Posterior vena cava (tissue), 2 donors: Measurements from ENCODE around the gene DELE1. TPM values are rescaled to one million over a fixed set of nuclear protein-coding genes. Genes with fewer than 3 reads are reported as not detected.

Source experiments
- DNase-seq: peaks from one replicate; pipeline ENCODE4 v3.0.0-alpha.2; 2020; ENCODE audit warnings: low spot score
- intact Hi-C, 2 donors: fragments of 100-400 bp; cut with DNase I; formaldehyde crosslinking; loops; one replicate each; pipeline versions ENCODE4 v1.14.1 to v1.14.2; 2022 to 2023
- total RNA-seq, 2 donors: library from RNA; stranded (reverse); fragmentation: NEBNext Ultra II Directional; extraction: Animal tissue kit (Norgen Biotek cat#: 25700); gene quantifications; one replicate each; pipeline ENCODE4 v1.2.1, GENCODE V29; 2021
- donor health status: DM: yes; HTN: yes; CAD: no.
- donor health status: DM: yes; HTN: yes; CAD: no.

DELE1 gene
- total RNA-seq, 2 donors from 2014 or later, result 46.4 to 49.6 TPM

DNA sequence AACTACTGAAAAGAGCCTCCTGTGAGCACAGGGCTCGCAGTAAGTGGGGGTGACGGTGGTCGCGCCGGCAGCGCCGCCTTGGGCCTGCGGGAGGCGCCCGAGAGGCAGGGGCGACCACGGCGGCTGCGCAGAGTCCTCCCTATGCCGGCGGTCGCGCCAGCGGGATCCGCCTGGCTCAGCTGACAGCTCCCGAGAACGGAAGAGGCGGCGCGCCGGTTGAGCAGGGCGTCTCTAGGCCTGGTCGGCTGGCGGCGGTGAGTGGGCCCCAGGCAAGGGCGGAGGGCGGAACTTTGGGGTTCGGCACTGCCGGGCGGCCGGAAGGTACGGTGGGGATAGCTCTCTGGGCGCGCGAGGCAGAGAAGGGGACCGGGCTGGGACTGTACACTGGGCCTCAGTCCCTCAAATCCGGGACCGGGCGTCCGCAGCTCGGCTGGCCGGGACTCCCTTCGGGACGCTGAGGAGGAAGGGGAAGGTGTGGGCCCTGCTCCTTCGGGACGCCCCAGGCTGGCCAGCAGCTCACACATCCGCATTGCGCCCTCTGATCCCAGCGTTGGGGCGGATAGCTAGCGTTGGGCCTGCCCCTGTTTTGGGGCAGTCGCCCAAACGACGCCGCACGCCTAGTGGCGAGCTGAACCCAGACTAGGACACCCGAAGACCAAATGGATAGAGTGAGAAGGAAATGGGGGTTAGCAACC, 45.4 kb downstream of the DELE1 start, which contains the start of gene RNF14:
Gene RNF14, plus strand, starts transcription at position 192 of the 695 bp plus-strand sequence. CDS start 4,484 bp downstream, outside the sequence.
- intact Hi-C loops, result no loop called here
- DNase-seq, result peak; percentile 98

DNA sequence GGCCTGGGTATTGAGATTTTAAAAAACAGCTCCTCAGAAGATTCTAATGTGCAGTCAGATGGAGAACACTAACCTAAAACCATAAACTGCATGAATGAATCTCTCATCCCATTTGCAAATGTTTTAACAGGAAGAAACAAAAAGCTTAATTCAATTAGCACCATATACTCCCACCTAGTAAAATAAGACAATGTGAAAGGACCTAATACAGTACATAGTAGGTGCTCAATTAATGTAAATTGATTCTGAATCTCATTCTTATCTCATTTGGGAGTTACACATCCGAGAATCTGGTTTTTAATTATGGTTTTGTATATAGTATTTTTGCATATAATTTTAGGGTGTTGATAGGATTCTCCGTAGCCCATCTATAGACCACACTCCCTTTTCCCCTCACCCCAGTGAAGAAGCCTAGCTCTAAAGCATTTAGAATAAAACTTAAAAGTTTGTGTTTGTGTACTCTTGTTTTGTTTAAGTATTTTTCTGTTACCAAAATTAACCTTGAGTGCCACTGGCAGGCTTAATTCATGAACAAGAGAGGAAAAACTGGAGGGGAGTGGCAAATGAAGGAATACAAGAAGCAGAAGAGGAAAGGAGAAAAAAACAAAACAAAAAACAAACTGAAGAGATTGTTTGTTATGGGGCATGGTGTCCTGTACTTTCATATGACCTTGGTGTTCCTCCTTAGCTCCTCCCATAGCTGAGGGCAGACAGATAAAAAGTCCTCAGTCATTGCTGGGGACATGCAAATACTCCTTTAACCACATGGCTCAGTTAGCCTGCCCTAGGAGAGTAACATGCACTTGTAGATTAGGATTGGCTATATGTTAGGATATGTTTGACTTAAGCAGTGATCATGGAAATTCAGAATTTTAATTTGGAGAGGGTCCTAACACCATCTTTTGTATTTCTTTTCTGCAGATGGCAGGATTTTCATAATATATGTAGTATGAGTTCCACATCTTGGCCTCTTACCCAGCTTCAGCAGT, 46.4 kb downstream of the DELE1 start:
- intact Hi-C loops, result no loop called here
- no peak for DNase-seq

DNA sequence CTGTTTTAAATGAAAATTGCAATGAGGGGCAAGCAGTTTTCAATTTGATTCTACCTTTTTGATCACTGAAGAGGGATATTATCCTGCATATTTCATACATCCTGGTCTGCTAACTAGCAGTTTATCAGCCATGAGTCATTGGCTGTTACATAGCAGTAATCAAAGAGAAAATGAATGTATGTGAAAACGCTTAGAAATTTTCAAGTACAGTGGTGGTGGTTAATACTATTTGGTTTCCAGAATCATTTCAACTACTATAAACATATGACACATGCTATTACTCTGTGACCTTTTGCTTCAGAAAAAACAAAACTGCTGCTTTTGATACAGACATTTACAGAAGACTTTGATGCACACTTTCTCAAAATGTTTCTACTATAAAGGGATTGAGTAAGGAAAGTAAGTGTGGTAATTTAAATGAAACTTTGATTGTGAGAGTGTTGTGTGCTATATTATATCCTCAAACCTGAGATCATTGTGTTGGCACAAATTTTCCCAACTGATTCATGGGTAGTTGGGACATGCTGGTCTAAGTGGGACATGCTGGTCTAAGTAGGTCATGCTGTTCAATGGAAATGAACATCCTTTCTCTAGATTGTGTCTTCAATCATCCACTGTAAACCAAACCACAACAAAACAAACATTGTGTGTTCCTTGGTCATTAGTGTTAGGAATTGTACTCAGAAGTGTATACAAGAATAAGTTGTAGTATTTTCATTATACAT, 50.4 kb downstream of the DELE1 start:
- intact Hi-C loops, result no loop called here

DNA sequence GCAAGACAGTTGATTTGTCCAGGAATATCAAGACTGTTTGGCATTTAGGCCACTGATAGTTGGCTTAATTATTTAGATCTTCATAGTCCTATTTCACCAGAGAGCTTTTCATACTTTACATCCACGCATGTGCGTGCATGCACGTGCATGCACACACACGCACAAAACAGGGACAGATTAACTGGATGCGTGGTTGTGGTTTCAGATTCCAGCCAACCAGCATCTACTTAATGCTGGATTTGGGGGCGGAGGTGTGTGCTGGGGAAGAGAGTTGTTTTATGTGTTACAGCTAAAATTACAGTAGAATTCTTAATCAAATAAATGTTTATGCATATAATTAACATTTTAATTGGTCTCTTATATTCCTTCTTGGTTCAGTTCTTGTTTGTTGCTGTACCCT, 52.5 kb downstream of the DELE1 start:
- intact Hi-C loops, result no loop called here

More for the DNA sequence above, 50.4 kb downstream of the DELE1 start:
- no peak for DNase-seq

DNA sequence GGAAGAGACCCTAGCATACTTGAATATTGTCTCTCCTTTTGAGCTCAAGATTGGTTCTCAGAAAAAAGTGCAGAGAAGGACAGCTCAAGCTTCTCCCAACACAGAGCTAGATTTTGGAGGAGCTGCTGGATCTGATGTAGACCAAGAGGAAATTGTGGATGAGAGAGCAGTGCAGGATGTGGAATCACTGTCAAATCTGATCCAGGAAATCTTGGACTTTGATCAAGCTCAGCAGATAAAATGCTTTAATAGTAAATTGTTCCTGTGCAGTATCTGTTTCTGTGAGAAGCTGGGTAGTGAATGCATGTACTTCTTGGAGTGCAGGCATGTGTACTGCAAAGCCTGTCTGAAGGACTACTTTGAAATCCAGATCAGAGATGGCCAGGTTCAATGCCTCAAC, 54.7 kb downstream of the DELE1 start:
- no peak for DNase-seq

More for the DNA sequence above, 52.5 kb downstream of the DELE1 start:
- DNase-seq, result no peak

DNA sequence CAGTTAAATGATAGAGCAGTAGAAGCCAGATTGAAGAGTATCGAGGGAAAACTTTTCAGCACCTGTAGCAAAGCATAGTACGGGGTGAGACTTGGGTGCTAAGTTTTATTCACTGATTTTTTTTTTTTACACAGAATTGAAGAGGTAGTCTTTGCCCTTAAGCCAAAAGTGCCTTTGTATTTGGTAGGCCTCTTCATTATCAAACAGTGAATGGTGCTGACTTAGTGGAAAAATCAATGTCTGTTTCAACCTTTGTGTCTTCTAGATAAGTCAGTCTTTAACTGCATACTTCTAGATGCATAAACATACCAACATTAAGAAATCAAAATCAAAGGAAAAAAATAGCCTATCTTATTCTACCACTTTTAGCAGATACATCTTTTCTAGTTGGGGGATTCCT, 59.0 kb downstream of the DELE1 start:
- intact Hi-C loops, result no loop called here
- no peak for DNase-seq

More for the DNA sequence above, 54.7 kb downstream of the DELE1 start:
- intact Hi-C loops, result no loop called here

DNA sequence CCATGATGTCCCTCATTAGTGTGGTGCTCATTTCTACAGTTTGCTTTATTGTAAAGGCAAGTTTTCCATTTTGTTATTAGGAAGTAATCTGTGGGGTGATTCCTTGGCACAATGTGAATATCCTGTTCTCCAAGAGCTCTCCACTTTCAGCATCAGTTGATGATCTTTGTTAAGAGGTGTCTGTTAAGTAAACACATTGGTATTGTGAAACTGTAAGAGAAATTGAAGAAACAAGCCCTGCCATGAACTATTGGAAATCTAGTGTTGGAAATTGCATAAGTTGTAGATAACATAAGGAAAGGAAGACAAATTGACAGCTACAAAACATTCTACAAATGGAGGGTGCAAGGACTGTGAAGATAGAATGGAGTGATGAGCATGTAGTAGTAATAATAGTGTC, 62.4 kb downstream of the DELE1 start:
- no peak for DNase-seq
- intact Hi-C loops, result no loop called here

DNA sequence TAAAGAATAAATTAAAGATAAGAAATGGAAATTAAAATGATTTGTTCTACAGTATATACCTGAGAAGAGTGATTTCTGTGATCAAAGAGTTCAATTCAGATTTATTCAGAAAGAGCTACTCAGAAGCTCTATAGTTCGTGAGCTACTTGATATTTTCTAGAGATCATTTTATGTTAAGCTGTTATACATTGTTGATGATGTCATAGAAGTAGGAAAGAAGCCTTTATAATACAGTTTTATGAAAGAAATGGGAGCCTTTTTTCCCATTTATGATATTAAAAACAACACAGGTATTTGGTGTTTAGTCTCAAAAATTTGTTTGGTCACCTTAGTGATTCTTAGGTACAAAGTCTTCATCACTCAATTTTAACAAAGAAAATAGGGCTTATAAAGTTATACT, 66.0 kb downstream of the DELE1 start:
- DNase-seq, result no peak
- intact Hi-C loops, result loop anchor here in 1 of 2 donors (10.0 kb wide), 1 partner anchor 155 kb away; no protein-coding TSS in a partner anchor

Other genes starting within 250 kb of the DELE1 start
- gene ARAP3, start 241.6 kb upstream of the DELE1 start, total RNA-seq, result 10 to 100 TPM; 14.7 to 18.8 TPM
- 10 to 100 TPM; 30.2 to 36.7 TPM for gene PCDH1, start 45.5 kb upstream of the DELE1 start, total RNA-seq
- 1 to 10 TPM; 8.7 to 9.3 TPM for gene PCDH12, start 34.3 kb downstream of the DELE1 start, total RNA-seq
- gene RNF14, start 45.2 kb downstream of the DELE1 start, total RNA-seq, result 10 to 100 TPM; 59.3 to 61.2 TPM
- 10 to 100 TPM; 21.8 to 35.5 TPM for gene GNPDA1, start 89.2 kb downstream of the DELE1 start, total RNA-seq
- gene NDFIP1, start 184.9 kb downstream of the DELE1 start, total RNA-seq, result 10 to 100 TPM; 78.5 to 81.0 TPM